Peyer's patch (tissue), 4 donors: ENCODE data around the gene ZNF518B. TPM values are rescaled to one million over a fixed set of nuclear protein-coding genes. Genes with fewer than 3 reads are reported as not detected.
A peak's percentile ranks its signal among the peaks of the same experiment; 100 is the strongest.

Experiments used
- DNase-seq, 3 donors: peaks; one replicate each; pipeline ENCODE4 v3.0.0-alpha.2; 2017 to 2019
- H3K27ac ChIP-seq, 4 donors: fragments of 200-600 bp; sonication (generic); one replicate each; pipeline ENCODE4 v1.5.1; 2016 to 2019
- H3K27me3 ChIP-seq, 2 donors: fragments of 200-600 bp; sonication (generic); one replicate each; pipeline ENCODE4 v1.5.1; 2019
- H3K36me3 ChIP-seq, 3 donors: fragments of 200-600 bp; sonication (generic); one replicate each; pipeline ENCODE4 v1.5.1; 2016 to 2019
- H3K4me1 ChIP-seq, 4 donors: fragments of 200-600 bp; sonication (generic); one replicate each; pipeline ENCODE4 v1.5.1; 2016 to 2019
- H3K4me3 ChIP-seq, 4 donors: fragments of 200-600 bp; sonication (generic); 1 replicate in 3 of 4; 2 replicates in 1 of 4; pipeline ENCODE4 v1.5.1; 2016 to 2019; ENCODE audit warnings: mild to moderate bottlenecking in 1 of 4
- H3K9me3 ChIP-seq, 4 donors: fragments of 200-600 bp; sonication (generic); one replicate each; pipeline ENCODE4 v1.5.1; 2016 to 2019; ENCODE audit warnings: mild to moderate bottlenecking in 1 of 4
- CTCF ChIP-seq, 6 experiments: fragments of 450-650 bp in 4 of 6; fragments of 200-600 bp in 2 of 6; sonication (generic) in 1 of 6; IDR thresholded peaks; one replicate each; pipeline ENCODE4 v1.5.1; 2017 to 2019; ENCODE audit warnings: antibody characterized with exemption in 6 of 6, mild to moderate bottlenecking in 3 of 6, moderate library complexity in 1 of 6
- POLR2A ChIP-seq, 2 donors: fragments of 450-650 bp; IDR thresholded peaks; one replicate each; pipeline ENCODE4 v1.5.1; 2017; ENCODE audit warnings: antibody characterized with exemption in 2 of 2, mild to moderate bottlenecking in 2 of 2, moderate library complexity in 2 of 2
- total RNA-seq, 4 donors: library from RNA; depleted of rRNA; stranded (reverse); fragments of >200 nt; gene quantifications; one replicate each; pipeline ENCODE4 v1.1.0, GENCODE V29; 2016

The ZNF518B gene
- total RNA-seq, 4 donors from 2014 or later, result 13.2 to 26.1 (median 19.7) TPM

GRCh38 chr4:10461091-10461849 lies 4.0 kb upstream of the ZNF518B start:
- Histone ChIP-seq H3K27me3 (no peaks in the 10 kb centered on the region), H3K4me3 (peak overlapping the region; percentile 2 to 39 (median 37)), H3K36me3 (no peaks in the 10 kb centered on the region), H3K9me3 (no peaks in the 10 kb centered on the region), H3K27ac (no peak overlapping the region), H3K4me1 (peaks cover 0 to 12% (median 5%) of the 10 kb centered on the region in 4 donors)
- peak; percentile 45 to 81 (median 76) for DNase-seq
- peak; percentile 73 to 94 (median 91) for TF ChIP-seq CTCF (IDR thresholded peaks at IDR 0.05)
- no peak for TF ChIP-seq POLR2A (IDR thresholded peaks at IDR 0.05)

- Histone ChIP-seq H3K4me3 (peak overlapping the region in 2 of 4 donors; percentile 35 to 39), H3K4me1 (peaks cover 0 to 14% (median 5%) of the 10 kb centered on the region in 4 donors), H3K9me3 (no peaks in the 10 kb centered on the region), H3K36me3 (no peaks in the 10 kb centered on the region), H3K27me3 (no peaks in the 10 kb centered on the region), H3K27ac (no peak overlapping the region)
- no peak for TF ChIP-seq CTCF (IDR thresholded peaks at IDR 0.05)
- no peak for TF ChIP-seq POLR2A (IDR thresholded peaks at IDR 0.05)
- DNase-seq, result no peak
Observed at GRCh38 chr4:10460313-10461047, 3.3 kb upstream of the ZNF518B start.

GRCh38 chr4:10459305-10459704 lies 2.1 kb upstream of the ZNF518B start:
- TF ChIP-seq POLR2A (IDR thresholded peaks at IDR 0.05), result no peak
- no peak for TF ChIP-seq CTCF (IDR thresholded peaks at IDR 0.05)
- H3K27me3 ChIP-seq, result no peaks in the 10 kb centered on the region
- no peaks in the 10 kb centered on the region for H3K36me3 ChIP-seq
- no peaks in the 10 kb centered on the region for H3K9me3 ChIP-seq
- peaks cover 0 to 14% (median 5%) of the 10 kb centered on the region in 4 donors for H3K4me1 ChIP-seq
- H3K4me3 ChIP-seq, result no peak overlapping the region
- H3K27ac ChIP-seq, result no peak overlapping the region
- no peak for DNase-seq

GRCh38 chr4:10458177-10458576 lies 951 bp upstream of the ZNF518B start:
- Histone ChIP-seq H3K4me3 (no peak overlapping the region), H3K36me3 (peaks cover 0 to 11% (median 0%) of the 10 kb centered on the region in 3 donors), H3K27ac (no peak overlapping the region), H3K27me3 (no peaks in the 10 kb centered on the region), H3K9me3 (no peaks in the 10 kb centered on the region), H3K4me1 (peaks cover 0 to 14% (median 5%) of the 10 kb centered on the region in 4 donors)
- TF ChIP-seq CTCF (IDR thresholded peaks at IDR 0.05) (no peak), POLR2A (IDR thresholded peaks at IDR 0.05) (no peak)
- peak in 2 of 3 donors; percentile 47 to 54 for DNase-seq

GRCh38 chr4:10456595-10457254 lies 501 bp downstream of the ZNF518B start:
- DNase-seq, result peak; percentile 60 to 79 (median 66)
- H3K27me3 ChIP-seq, result no peaks in the 10 kb centered on the region
- TF ChIP-seq CTCF (IDR thresholded peaks at IDR 0.05), result no peak
- no peak for TF ChIP-seq POLR2A (IDR thresholded peaks at IDR 0.05)
- no peaks in the 10 kb centered on the region for H3K9me3 ChIP-seq
- peak overlapping the region; percentile 53 to 94 (median 75) for H3K4me3 ChIP-seq
- peaks cover 0 to 23% (median 0%) of the 10 kb centered on the region in 3 donors for H3K36me3 ChIP-seq
- peaks cover 0 to 13% (median 5%) of the 10 kb centered on the region in 4 donors for H3K4me1 ChIP-seq
- peak overlapping the region; percentile 49 to 85 (median 70) for H3K27ac ChIP-seq
